Measurements from ENCODE around the gene SYTL3.

DNA sequence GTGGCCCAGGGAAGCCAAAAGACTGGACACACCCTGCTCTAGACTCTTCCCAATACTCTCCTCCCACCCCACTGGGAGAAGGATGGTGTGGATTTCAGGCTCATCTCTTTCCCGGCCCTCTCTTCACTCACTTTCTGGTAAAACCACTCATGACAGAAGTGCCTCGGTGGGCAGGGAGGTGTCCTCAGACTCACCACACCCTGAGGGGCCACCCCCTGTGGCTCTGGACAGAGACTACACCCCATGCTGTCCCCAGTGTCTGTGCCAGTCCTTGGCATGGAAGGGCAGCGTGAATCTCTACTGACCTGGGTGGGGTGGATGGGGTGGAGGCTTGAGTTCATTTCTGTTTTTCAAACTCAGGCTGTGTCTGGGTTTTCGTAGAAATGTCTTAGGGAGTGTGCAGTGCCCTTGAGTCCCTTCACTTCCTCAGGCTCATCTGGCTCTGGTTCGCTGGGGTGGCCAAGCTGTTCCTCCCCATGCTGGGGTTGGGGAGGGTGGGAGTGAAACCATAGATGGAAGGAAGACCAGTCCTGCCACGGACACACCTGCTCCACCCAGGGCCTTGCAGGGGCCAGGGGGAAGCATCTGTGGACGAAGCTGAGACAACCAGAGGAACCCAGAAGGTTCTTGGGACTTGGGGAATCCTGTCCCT, 110.2 kb downstream of the SYTL3 start:
- TF ChIP-seq TAF1 (IDR thresholded peaks at IDR 0.05; ENCODE audit: borderline replicate concordance, low read depth, low read length) (no peak), POLR2A (IDR thresholded peaks at IDR 0.05; ENCODE audit: low read depth, low read length) (no peak), POLR2AphosphoS5 (IDR thresholded peaks at IDR 0.05; ENCODE audit: low read depth, low read length) (no peak)

Data from GM12892 (cell line).